Neutrophil (primary cell): ENCODE measurements around the gene ZNF407.

Experiments
- H3K27ac ChIP-seq: fragments of 200-600 bp; sonication (generic); 2 replicates; pipeline ENCODE4 v1.5.1; 2016; ENCODE audit warnings: mild to moderate bottlenecking, moderate library complexity
- H3K27me3 ChIP-seq: fragments of 200-600 bp; sonication (generic); 2 replicates; pipeline ENCODE4 v1.6.0; 2016; ENCODE audit warnings: mild to moderate bottlenecking
- H3K36me3 ChIP-seq: fragments of 200-600 bp; sonication (generic); 2 replicates; pipeline ENCODE4 v1.5.1; 2017
- H3K4me1 ChIP-seq, 2 experiments: fragments of 200-600 bp in 1 of 2; sonication (generic) in 1 of 2; 1 replicate in 1 of 2; 2 replicates in 1 of 2; pipeline versions ENCODE4 v1.5.1 to v1.6.1; 2013 to 2016; ENCODE audit warnings: low read depth in 1 of 2, low read length in 1 of 2, mild to moderate bottlenecking in 1 of 2, moderate library complexity in 1 of 2; ENCODE audit not compliant: control insufficient read depth in 1 of 2, insufficient read depth in 1 of 2
- H3K4me3 ChIP-seq, 2 experiments: fragments of 200-600 bp in 1 of 2; sonication (generic) in 1 of 2; 1 replicate in 1 of 2; 2 replicates in 1 of 2; pipeline ENCODE4 v1.5.1; 2013 to 2016; ENCODE audit warnings: low read depth in 1 of 2, low read length in 1 of 2, mild to moderate bottlenecking in 1 of 2, moderate library complexity in 1 of 2
- H3K9me3 ChIP-seq: fragments of 200-600 bp; sonication (generic); 2 replicates; pipeline ENCODE4 v1.5.1; 2016
- TF ChIP-seq, protein P1 (sequence below): fragments of 200-600 bp; sonication (generic); IDR thresholded peaks from 2 replicates; pipeline ENCODE4 v1.5.1; 2016; ENCODE audit warnings: antibody characterized with exemption

Gene ZNF407

DNA sequence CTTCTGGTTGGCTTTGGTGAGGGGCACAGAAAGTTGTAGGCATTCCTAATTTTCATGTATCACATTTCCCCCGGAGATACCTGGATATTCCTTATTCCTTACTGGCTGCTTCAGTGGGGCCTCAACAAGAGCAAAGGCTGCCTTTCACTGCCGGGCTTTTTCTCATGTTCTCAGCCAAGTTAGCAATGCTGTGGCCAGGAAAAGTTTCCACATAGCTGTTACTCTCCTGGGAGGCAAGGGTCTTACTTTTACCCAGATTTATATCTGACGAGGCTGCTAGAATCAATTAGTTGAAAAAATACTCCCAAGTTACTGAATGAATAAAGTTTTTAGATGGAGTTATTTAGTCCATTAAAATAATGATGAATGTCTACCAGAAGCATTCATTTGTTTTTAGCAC, 230.5 kb downstream of the ZNF407 start:
- Histone ChIP-seq H3K4me3 (no peak overlapping the region), H3K4me1 (peaks cover 0 to 4% of the 10 kb centered on the region in 2 experiments), H3K36me3 (no peaks in the 10 kb centered on the region), H3K27me3 (no peaks in the 10 kb centered on the region), H3K9me3 (no peaks in the 10 kb centered on the region), H3K27ac (no peak overlapping the region)
- TF ChIP-seq, protein P1, sequence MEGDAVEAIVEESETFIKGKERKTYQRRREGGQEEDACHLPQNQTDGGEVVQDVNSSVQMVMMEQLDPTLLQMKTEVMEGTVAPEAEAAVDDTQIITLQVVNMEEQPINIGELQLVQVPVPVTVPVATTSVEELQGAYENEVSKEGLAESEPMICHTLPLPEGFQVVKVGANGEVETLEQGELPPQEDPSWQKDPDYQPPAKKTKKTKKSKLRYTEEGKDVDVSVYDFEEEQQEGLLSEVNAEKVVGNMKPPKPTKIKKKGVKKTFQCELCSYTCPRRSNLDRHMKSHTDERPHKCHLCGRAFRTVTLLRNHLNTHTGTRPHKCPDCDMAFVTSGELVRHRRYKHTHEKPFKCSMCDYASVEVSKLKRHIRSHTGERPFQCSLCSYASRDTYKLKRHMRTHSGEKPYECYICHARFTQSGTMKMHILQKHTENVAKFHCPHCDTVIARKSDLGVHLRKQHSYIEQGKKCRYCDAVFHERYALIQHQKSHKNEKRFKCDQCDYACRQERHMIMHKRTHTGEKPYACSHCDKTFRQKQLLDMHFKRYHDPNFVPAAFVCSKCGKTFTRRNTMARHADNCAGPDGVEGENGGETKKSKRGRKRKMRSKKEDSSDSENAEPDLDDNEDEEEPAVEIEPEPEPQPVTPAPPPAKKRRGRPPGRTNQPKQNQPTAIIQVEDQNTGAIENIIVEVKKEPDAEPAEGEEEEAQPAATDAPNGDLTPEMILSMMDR: no peak

DNA sequence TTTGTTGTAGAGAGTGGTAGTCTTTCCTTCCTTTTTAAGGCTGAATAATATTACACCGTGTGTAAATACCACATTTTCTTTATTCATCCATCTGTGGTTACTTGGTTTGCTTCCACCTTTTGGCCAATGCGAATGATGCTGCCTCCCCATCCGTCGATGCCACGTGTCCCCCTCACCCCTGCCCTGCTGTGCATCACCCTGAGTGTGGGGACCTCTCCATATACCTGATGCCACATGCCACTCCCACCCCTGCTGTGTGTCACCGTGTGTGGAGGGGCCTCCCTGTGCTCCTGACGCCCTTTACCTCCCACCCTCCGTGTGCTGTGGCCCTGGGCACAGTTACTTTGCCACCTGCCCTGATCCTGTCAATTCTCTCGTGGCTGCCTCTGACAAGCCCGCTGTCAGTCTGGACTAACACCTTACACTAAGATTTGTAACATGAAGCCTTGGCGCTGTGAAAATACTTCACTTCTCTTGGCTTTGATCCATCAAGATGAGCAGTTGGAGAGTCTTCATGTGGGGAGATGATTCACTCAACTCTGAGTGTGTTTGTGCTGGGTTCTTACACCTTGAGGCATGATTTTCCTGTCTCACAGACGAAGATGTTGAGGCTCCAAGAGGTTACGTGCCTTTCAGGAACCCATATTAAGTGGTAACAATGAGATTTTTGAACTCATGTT, 234.0 kb downstream of the ZNF407 start:
- peaks cover 0 to 4% of the 10 kb centered on the region in 2 experiments for H3K4me1 ChIP-seq
- H3K4me3 ChIP-seq: no peak overlapping the region
- no peak overlapping the region for H3K27ac ChIP-seq
- H3K9me3 ChIP-seq: no peaks in the 10 kb centered on the region
- TF ChIP-seq, protein P1: no peak
- no peaks in the 10 kb centered on the region for H3K36me3 ChIP-seq
- H3K27me3 ChIP-seq: no peaks in the 10 kb centered on the region

DNA sequence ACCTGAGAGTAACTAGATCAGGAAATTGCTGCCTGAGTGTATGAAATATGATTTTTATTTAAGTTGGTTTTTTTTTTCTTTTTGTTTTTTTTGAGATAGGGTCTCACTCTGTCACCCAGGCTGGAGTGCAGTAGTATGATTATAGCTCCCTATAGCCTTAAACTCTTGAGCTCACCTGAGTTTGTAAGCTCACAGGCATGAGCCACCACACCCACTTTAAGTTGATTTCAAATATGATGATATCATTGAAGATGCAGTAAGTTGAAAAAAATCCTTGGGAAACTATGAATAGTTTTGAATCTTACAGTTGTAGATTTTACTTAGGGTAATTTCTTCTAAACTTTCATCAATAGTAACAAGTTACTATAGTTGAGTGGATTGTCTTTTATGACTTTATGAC, 234.7 kb downstream of the ZNF407 start:
- Histone ChIP-seq H3K27me3 (no peaks in the 10 kb centered on the region), H3K9me3 (no peaks in the 10 kb centered on the region), H3K4me3 (no peak overlapping the region), H3K4me1 (peaks cover 0 to 4% of the 10 kb centered on the region in 2 experiments), H3K27ac (no peak overlapping the region), H3K36me3 (no peaks in the 10 kb centered on the region)
- TF ChIP-seq, protein P1: no peak

DNA sequence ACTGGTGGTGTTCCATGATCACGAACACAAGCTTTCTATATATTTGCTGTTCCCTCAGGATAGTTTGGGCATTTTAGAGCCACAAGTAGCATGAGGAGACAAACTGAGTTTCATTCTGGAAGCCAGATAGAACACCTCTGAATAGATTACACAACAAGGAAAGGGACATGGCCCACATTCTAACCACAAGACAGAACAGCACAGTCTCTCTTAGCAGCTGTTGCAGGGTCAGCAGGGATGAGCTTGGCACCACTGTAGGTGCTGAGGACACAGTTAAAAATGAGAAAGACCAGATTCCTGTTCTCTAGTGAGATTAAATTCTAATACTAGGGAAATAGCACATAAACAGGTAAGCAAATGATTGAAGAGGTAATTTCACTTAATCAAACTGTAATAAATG, 235.3 kb downstream of the ZNF407 start:
- TF ChIP-seq, protein P1: no peak
- Histone ChIP-seq H3K9me3 (no peaks in the 10 kb centered on the region), H3K27ac (no peak overlapping the region), H3K4me3 (no peak overlapping the region), H3K36me3 (peaks cover 5% of the 10 kb centered on the region), H3K27me3 (no peaks in the 10 kb centered on the region), H3K4me1 (peaks cover 0 to 4% of the 10 kb centered on the region in 2 experiments)

DNA sequence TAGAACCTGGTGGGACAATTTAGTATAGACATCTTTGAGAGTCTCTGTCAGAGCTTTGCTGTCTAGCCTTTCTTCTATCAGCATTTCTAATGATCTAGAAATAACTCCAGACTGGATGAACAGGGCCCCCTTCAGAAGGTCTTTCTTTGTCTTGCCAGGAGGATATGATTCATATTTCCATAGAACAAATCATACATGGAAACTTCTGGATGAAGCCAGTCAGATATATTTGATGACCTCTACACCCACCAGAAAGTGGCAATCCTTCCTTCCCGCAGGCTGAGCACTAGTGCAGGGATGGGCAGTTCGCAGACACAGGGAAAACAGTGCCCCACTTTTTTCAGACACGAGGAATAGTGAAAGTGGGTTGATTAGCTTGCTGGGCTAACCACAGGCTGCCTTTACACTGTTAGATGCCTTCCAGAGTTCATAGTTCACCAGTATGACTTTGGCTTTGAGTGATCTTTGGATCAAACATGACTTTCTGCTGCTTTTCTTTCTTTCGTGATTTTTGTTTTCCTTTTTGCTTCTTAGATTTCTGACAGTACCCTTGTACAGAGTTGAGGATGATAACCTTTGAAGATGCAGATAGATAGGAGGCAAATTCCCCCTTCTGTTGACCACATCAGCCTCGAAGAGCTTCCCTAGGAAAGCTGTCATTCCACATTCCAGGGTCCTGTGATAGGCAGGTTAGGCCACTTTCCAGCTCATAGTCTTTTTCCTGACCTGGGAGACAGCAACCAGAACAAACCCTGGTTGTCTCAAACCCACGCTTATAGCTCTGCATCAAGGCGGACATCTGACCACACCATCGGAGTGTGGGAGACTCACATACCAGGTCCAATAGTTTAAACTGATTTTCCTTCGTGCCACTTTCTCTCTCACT, 237.0 kb downstream of the ZNF407 start:
- H3K9me3 ChIP-seq: no peaks in the 10 kb centered on the region
- TF ChIP-seq, protein P1: no peak
- H3K27me3 ChIP-seq: no peaks in the 10 kb centered on the region
- peaks cover 7% of the 10 kb centered on the region for H3K36me3 ChIP-seq
- no peak overlapping the region for H3K4me3 ChIP-seq
- no peak overlapping the region for H3K27ac ChIP-seq
- peaks cover 0 to 4% of the 10 kb centered on the region in 2 experiments for H3K4me1 ChIP-seq
